Measurements from ENCODE around the gene LOXHD1. TPM values are rescaled to one million over a fixed set of nuclear protein-coding genes. Genes with fewer than 3 reads are reported as not detected.

The LOXHD1 gene
- total RNA-seq, 6 experiments from 2014 or later = not detected

- H3K9me3 ChIP-seq = no peaks in the 10 kb centered on the region
- ATAC-seq (no peak), DNase-seq (no peak)
- no peaks in the 10 kb centered on the region for H3K27me3 ChIP-seq
- intact Hi-C loops (cut with DNase I) = no loop called here
- peaks cover 0 to 19% (median 7%) of the 10 kb centered on the region in 4 donors for H3K4me1 ChIP-seq
- 87% methylated on average over 6 of the region's 35 CpGs for WGBS (ENCODE audit: insufficient coverage, low coverage, low lambda C conversion rate, missing lambda C conversion rate)
- no peak overlapping the region for H3K27ac ChIP-seq
- no peak overlapping the region for H3K4me3 ChIP-seq
- no peaks in the 10 kb centered on the region for H3K36me3 ChIP-seq
- TF ChIP-seq CTCF (IDR thresholded peaks at IDR 0.05) (no peak), POLR2A (IDR thresholded peaks at IDR 0.05) (no peak)
Measured at GRCh38 chr18:46433121-46433826, 223.7 kb downstream of the LOXHD1 start.

- H3K9me3 ChIP-seq = no peaks in the 10 kb centered on the region
- no peak for TF ChIP-seq CTCF (IDR thresholded peaks at IDR 0.05)
- TF ChIP-seq POLR2A (IDR thresholded peaks at IDR 0.05) = no peak
- no peaks in the 10 kb centered on the region for H3K36me3 ChIP-seq
- peak in 3 of 4 donors; percentile 30 to 65 (median 45) for ATAC-seq
- no peak overlapping the region for H3K27ac ChIP-seq
- 35% methylated on average over 3 of the region's 4 CpGs for WGBS (ENCODE audit: insufficient coverage, low coverage, low lambda C conversion rate, missing lambda C conversion rate)
- intact Hi-C loops (cut with DNase I) = no loop called here
- DNase-seq = no peak
- H3K27me3 ChIP-seq = no peaks in the 10 kb centered on the region
- no peak overlapping the region for H3K4me3 ChIP-seq
- H3K4me1 ChIP-seq = peaks cover 0 to 21% (median 7%) of the 10 kb centered on the region in 4 donors
Measured at GRCh38 chr18:46431522-46432171, 225.4 kb downstream of the LOXHD1 start.

GRCh38 chr18:46429649-46430224, 227.3 kb downstream of the LOXHD1 start:
- no peaks in the 10 kb centered on the region for H3K9me3 ChIP-seq
- no peak overlapping the region for H3K4me3 ChIP-seq
- H3K27me3 ChIP-seq = no peaks in the 10 kb centered on the region
- H3K27ac ChIP-seq = no peak overlapping the region
- H3K4me1 ChIP-seq = peaks cover 0 to 21% (median 7%) of the 10 kb centered on the region in 4 donors
- H3K36me3 ChIP-seq = no peaks in the 10 kb centered on the region
- WGBS (ENCODE audit: insufficient coverage, low coverage, low lambda C conversion rate, missing lambda C conversion rate) = no CpG with 5 or more reads among the region's 2 CpGs
- ATAC-seq = no peak
- TF ChIP-seq CTCF (IDR thresholded peaks at IDR 0.05) (no peak), POLR2A (IDR thresholded peaks at IDR 0.05) (no peak)
- intact Hi-C loops (cut with DNase I) = no loop called here
- no peak for DNase-seq

GRCh38 chr18:46429130-46429529, 227.9 kb downstream of the LOXHD1 start:
- TF ChIP-seq CTCF (IDR thresholded peaks at IDR 0.05) (no peak), POLR2A (IDR thresholded peaks at IDR 0.05) (no peak)
- H3K27ac ChIP-seq = no peak overlapping the region
- H3K9me3 ChIP-seq = no peaks in the 10 kb centered on the region
- ATAC-seq = peak in 3 of 4 donors; percentile 28 to 69 (median 60)
- intact Hi-C loops (cut with DNase I) = no loop called here
- H3K4me3 ChIP-seq = no peak overlapping the region
- H3K4me1 ChIP-seq = peaks cover 0 to 21% (median 7%) of the 10 kb centered on the region in 4 donors
- WGBS (ENCODE audit: insufficient coverage, low coverage, low lambda C conversion rate, missing lambda C conversion rate) = 47% methylated on average over 4 of the region's 4 CpGs
- H3K36me3 ChIP-seq = no peaks in the 10 kb centered on the region
- no peak for DNase-seq
- no peaks in the 10 kb centered on the region for H3K27me3 ChIP-seq
